ENCODE results near the gene ABCA6.

Gene ABCA6

DNA sequence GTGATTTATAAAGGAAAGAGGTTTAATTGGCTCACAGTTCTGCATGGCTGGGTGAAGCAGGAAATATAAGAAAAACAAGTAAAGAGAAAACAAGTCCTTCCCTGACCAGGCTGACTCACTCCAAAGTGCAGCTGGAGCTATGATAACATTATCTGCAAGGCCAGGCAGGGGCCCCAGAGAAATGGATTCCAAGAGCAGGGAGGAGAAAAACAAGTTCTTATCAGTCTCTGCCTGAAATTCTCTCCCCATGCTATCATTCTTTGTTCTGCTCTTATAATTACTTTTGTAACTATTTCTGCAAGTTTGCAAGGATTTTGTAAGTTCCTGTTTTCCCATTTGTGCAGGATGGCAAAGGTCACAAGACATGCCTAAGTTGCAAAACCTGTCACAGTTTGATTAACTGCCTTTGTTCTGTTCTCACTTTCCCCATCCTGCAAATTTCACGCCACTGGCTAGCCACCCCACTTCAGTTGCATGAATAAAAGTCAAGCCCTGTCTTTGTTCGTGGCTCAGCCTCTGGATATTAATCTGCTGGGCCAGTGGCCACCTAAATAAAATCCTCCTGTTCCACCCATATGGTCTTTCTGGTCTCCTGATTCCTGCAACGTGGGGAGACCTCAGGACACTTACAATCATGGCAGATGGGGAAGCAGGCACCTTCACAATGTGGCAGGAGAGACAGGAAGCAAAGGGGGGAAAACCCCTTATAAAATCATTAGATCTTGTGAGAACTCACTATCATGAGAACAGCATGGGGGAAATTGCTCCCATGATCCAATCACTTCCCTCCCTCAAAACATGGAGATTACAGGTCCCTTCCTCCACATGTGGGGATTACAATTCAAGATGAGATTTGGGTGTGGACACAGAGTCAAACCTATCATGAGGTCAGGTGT, 94.1 kb downstream of the ABCA6 start:
- Mint-ChIP-seq H3K4me3 (peak overlapping the region; percentile 18), H3K36me3 (ENCODE audit: low read depth) (peaks cover 10% of the 10 kb centered on the region)
- peak; percentile 8 for DNase-seq

DNA sequence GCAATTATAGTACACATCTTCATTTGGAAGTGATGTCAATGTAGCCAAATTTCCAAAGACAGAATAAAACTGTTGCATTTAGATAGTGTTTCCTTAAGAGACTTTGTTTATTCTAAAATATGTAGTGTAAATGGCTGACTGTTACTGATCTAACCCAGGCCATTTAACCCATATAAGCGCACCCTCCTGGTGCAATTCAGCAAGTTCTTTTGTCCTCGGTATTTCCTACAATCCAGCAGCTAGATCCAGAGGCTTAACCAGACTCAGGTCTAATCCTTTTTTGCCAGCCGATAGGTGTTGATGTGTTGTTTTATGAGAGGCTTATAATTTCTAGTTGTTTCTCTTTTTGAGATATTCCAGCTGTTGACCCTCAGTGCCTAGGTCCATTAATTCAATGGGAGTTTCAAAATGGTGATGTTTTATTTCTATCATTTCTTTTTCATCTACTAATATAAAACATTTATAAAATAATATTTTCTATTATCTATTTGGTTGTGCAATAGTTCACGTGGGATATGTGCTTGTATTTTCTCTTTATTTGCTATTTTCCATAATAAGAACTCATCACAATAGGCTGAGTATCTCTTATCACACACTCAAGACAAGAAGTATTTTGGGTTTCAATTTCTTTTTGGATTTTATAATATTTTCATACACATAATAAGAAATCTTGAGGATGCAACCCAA, 95.4 kb downstream of the ABCA6 start:
- no peaks in the 10 kb centered on the region for H3K27me3 Mint-ChIP-seq (ENCODE audit: low read depth, poor library complexity)
- H3K9me3 Mint-ChIP-seq = peaks cover 22% of the 10 kb centered on the region
- peaks cover 14% of the 10 kb centered on the region for H3K4me1 Mint-ChIP-seq
- H3K4me3 Mint-ChIP-seq = no peak overlapping the region
- TF ChIP-seq, protein P1, sequence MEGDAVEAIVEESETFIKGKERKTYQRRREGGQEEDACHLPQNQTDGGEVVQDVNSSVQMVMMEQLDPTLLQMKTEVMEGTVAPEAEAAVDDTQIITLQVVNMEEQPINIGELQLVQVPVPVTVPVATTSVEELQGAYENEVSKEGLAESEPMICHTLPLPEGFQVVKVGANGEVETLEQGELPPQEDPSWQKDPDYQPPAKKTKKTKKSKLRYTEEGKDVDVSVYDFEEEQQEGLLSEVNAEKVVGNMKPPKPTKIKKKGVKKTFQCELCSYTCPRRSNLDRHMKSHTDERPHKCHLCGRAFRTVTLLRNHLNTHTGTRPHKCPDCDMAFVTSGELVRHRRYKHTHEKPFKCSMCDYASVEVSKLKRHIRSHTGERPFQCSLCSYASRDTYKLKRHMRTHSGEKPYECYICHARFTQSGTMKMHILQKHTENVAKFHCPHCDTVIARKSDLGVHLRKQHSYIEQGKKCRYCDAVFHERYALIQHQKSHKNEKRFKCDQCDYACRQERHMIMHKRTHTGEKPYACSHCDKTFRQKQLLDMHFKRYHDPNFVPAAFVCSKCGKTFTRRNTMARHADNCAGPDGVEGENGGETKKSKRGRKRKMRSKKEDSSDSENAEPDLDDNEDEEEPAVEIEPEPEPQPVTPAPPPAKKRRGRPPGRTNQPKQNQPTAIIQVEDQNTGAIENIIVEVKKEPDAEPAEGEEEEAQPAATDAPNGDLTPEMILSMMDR (IDR thresholded peaks at IDR 0.05) = no peak
- peaks cover 10% of the 10 kb centered on the region for H3K36me3 Mint-ChIP-seq (ENCODE audit: low read depth)
- no peak for DNase-seq
- no peak overlapping the region for H3K27ac Mint-ChIP-seq

More for the DNA sequence above, 94.1 kb downstream of the ABCA6 start:
- Mint-ChIP-seq H3K9me3 (peaks cover 27% of the 10 kb centered on the region), H3K27ac (peak overlapping the region; percentile 96), H3K27me3 (ENCODE audit: low read depth, poor library complexity) (no peaks in the 10 kb centered on the region), H3K4me1 (peaks cover 14% of the 10 kb centered on the region)
- TF ChIP-seq, protein P1 (IDR thresholded peaks at IDR 0.05) = no peak

DNA sequence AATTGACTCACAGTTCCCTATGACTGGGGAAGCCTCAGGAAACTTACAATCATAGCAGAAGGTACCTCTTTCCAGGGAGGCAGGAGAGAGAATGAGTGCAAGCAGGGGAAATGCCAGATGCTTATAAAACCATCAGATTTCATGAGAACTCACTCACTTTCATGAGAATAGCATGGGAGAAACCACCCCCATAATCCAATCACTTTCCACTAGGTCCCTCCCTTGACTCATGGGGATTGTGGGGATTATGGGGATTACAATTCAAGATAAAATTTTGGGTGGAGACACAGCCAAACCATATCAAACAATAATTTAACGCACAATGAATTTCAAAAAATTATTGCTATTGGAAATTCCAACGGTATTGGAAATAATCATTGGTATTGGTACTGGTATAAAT, 96.0 kb downstream of the ABCA6 start:
- no peak overlapping the region for H3K4me3 Mint-ChIP-seq
- H3K9me3 Mint-ChIP-seq = peaks cover 22% of the 10 kb centered on the region
- DNase-seq = no peak
- no peak overlapping the region for H3K27ac Mint-ChIP-seq
- H3K4me1 Mint-ChIP-seq = peaks cover 14% of the 10 kb centered on the region
- H3K27me3 Mint-ChIP-seq (ENCODE audit: low read depth, poor library complexity) = no peaks in the 10 kb centered on the region
- peaks cover 10% of the 10 kb centered on the region for H3K36me3 Mint-ChIP-seq (ENCODE audit: low read depth)
- TF ChIP-seq, protein P1 (IDR thresholded peaks at IDR 0.05) = no peak

DNA sequence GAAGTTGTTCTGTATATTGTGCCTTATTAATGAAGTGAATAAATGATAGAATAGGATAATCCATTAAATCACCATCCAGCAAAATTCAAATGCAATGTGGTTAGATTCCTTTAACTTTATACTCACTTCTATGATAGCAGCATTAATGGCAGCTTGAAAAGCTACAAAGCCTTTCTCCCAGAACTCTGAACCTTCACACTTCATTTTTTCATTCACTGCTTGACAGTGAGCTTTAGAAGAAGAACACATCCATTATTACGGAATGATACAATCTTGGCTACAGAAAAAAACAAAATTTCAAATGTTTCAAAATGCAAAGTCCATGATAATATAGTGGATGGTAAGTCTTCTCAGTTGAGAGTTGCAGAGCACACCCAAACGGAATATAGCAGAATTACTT, 97.3 kb downstream of the ABCA6 start:
- DNase-seq = no peak
- H3K9me3 Mint-ChIP-seq = peaks cover 27% of the 10 kb centered on the region
- H3K27me3 Mint-ChIP-seq (ENCODE audit: low read depth, poor library complexity) = no peaks in the 10 kb centered on the region
- H3K4me3 Mint-ChIP-seq = no peak overlapping the region
- TF ChIP-seq, protein P1 (IDR thresholded peaks at IDR 0.05) = no peak
- H3K36me3 Mint-ChIP-seq (ENCODE audit: low read depth) = peaks cover 10% of the 10 kb centered on the region
- peaks cover 14% of the 10 kb centered on the region for H3K4me1 Mint-ChIP-seq
- no peak overlapping the region for H3K27ac Mint-ChIP-seq

DNA sequence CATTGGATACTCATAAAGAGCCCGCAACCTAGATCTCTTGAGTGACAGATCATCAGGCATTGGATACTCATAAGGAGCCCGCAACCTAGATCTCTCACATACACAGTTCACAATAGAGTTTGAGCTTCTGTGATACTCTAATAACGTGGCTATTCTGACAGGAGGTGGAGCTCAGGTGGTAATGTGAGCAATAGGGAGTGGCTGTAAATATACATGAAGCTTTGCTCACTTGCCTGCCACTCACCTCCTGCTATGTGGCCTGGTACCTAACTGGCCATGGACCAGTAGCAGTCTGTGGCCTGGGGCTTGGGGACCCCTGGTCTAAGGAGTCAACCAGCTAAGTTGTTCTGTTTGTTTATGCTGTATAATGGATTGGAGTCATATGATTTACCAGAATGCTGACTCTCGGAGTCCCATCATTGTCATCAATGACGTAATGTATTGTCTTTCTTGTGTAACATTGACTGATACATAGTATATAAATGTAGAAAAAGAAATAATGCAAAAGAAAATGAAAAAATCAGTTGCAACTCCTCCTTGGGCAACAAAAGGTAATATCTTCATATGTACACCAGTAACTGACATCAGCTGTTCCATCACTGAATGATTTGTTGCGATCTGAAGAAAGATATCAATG, 98.5 kb downstream of the ABCA6 start:
- Mint-ChIP-seq H3K4me1 (peaks cover 13% of the 10 kb centered on the region), H3K27ac (no peak overlapping the region), H3K4me3 (no peak overlapping the region), H3K9me3 (peaks cover 24% of the 10 kb centered on the region), H3K27me3 (ENCODE audit: low read depth, poor library complexity) (no peaks in the 10 kb centered on the region), H3K36me3 (ENCODE audit: low read depth) (peaks cover 10% of the 10 kb centered on the region)
- TF ChIP-seq, protein P1 (IDR thresholded peaks at IDR 0.05) = no peak
- no peak for DNase-seq

All from nephron progenitor cell (in vitro differentiated cells).